SK-N-SH treated with all-trans-retinoic acid at 6 μM for 48 hours (cell line): Measurements from ENCODE around the gene URAD.
"Not testable (repeated sequence)": the region's sequence is repeated elsewhere in the genome, so short reads cannot be mapped to it uniquely, and the experiment has no call there.

ENCODE experiments used
- ATAC-seq: fragments of 200-7000 bp; cut with Tn5 transposase; 3 replicates; pipeline ENCODE4 v1.9.1; 2020; ENCODE audit warnings: mild to moderate bottlenecking, moderate library complexity
- ARNTL ChIP-seq: fragments of 450-650 bp; formaldehyde crosslinking; IDR thresholded peaks from 2 replicates; pipeline ENCODE4 v1.5.0; 2020; ENCODE audit warnings: low read depth, mild to moderate bottlenecking, moderate library complexity, borderline replicate concordance
- BACH2 ChIP-seq: fragments of 250-450 bp; sonication (Bioruptor Pico); IDR thresholded peaks from 2 replicates; pipeline ENCODE4 v1.9.0; 2021; ENCODE audit warnings: mild to moderate bottlenecking, borderline replicate concordance
- CSRNP3 ChIP-seq: fragments of 250-450 bp; sonication (Bioruptor Pico); IDR thresholded peaks from 2 replicates; pipeline ENCODE4 v1.5.1; 2021; ENCODE audit warnings: mild to moderate bottlenecking, moderate library complexity
- GLIS3 ChIP-seq: fragments of 250-450 bp; sonication (Bioruptor Pico); IDR thresholded peaks from 2 replicates; pipeline ENCODE4 v1.5.0; 2020; ENCODE audit warnings: mild to moderate bottlenecking, moderate library complexity
- ISL1 ChIP-seq: fragments of 250-450 bp; sonication (Bioruptor Pico); IDR thresholded peaks from 2 replicates; pipeline ENCODE4 v2.1.2; 2022; ENCODE audit warnings: mild to moderate bottlenecking, moderate library complexity
- OSR1 ChIP-seq: fragments of 250-450 bp; sonication (Bioruptor Pico); IDR thresholded peaks from 2 replicates; pipeline ENCODE4 v1.8.0; 2022; ENCODE audit warnings: moderate library complexity, mild to moderate bottlenecking, inconsistent platforms
- PATZ1 ChIP-seq: fragments of 250-450 bp; sonication (Bioruptor Pico); IDR thresholded peaks from 2 replicates; pipeline ENCODE4 v1.8.0; 2020; ENCODE audit warnings: mild to moderate bottlenecking, moderate library complexity, borderline replicate concordance
- PPARA ChIP-seq: fragments of 250-450 bp; sonication (Bioruptor Pico); IDR thresholded peaks from 2 replicates; pipeline ENCODE4 v1.5.0; 2020; ENCODE audit warnings: mild to moderate bottlenecking, borderline replicate concordance
- RARB ChIP-seq: fragments of 250-450 bp; sonication (Bioruptor Pico); IDR thresholded peaks from 2 replicates; pipeline ENCODE4 v1.8.0; 2021; ENCODE audit warnings: mild to moderate bottlenecking, moderate library complexity
- SNAI2 ChIP-seq: fragments of 250-450 bp; sonication (Bioruptor Pico); IDR thresholded peaks from 2 replicates; pipeline ENCODE4 v1.5.0; 2020; ENCODE audit warnings: mild to moderate bottlenecking, moderate library complexity
- TCF4 ChIP-seq: fragments of 250-450 bp; sonication (Bioruptor Pico); IDR thresholded peaks from 2 replicates; pipeline ENCODE4 v1.8.0; 2021; ENCODE audit warnings: mild to moderate bottlenecking, moderate library complexity, borderline replicate concordance
- TOX ChIP-seq: fragments of 250-450 bp; sonication (Bioruptor Pico); IDR thresholded peaks from 2 replicates; pipeline ENCODE4 v1.8.0; 2021; ENCODE audit warnings: mild to moderate bottlenecking, moderate library complexity, borderline replicate concordance
- TSHZ2 ChIP-seq: fragments of 250-450 bp; sonication (Bioruptor Pico); IDR thresholded peaks from 2 replicates; pipeline ENCODE4 v1.5.0; 2020; ENCODE audit warnings: mild to moderate bottlenecking, moderate library complexity
- ZC3H10 ChIP-seq: fragments of 250-450 bp; sonication (Bioruptor Pico); IDR thresholded peaks from 2 replicates; pipeline ENCODE4 v1.5.1; 2021; ENCODE audit warnings: mild to moderate bottlenecking, moderate library complexity
- ZFP3 ChIP-seq: fragments of 250-450 bp; sonication (Bioruptor Pico); IDR thresholded peaks from 2 replicates; pipeline ENCODE4 v1.5.0; 2020; ENCODE audit warnings: mild to moderate bottlenecking, moderate library complexity
- ZFP30 ChIP-seq: fragments of 450-650 bp; formaldehyde crosslinking; IDR thresholded peaks from 2 replicates; pipeline ENCODE4 v1.5.0; 2022; ENCODE audit warnings: mild to moderate bottlenecking, moderate library complexity
- ZNF565 ChIP-seq: fragments of 450-650 bp; formaldehyde crosslinking; conservative IDR thresholded peaks from 2 replicates; pipeline ENCODE4 v1.5.0; 2020; ENCODE audit warnings: low read depth, mild to moderate bottlenecking, moderate library complexity
- ZNF70 ChIP-seq: fragments of 450-650 bp; formaldehyde crosslinking; IDR thresholded peaks from 2 replicates; pipeline ENCODE4 v1.5.0; 2020; ENCODE audit warnings: mild to moderate bottlenecking, moderate library complexity
- ZNF8 ChIP-seq: fragments of 450-650 bp; formaldehyde crosslinking; IDR thresholded peaks from 2 replicates; pipeline ENCODE4 v1.5.0; 2020; ENCODE audit warnings: mild to moderate bottlenecking, moderate library complexity

URAD gene

DNA sequence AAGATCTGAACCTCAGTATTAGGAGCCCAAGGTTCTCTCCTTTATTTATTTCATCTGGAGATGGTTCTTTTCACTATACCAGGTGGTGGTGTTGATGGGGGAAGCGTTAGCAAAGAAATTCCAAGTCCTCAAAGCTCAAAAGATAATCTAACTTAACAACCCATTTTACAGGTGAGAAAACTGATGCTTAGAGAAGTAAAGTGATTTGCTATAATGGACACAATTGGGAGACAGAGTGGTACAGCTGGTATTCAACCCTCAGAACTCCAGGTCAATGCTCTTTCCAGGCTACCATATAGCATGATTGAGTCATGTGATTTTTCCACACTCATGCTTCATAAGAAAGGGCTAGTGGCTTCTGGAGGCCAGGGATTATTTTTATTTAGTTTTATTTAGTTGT, 25.0 kb upstream of the URAD start:
- TF ChIP-seq ZC3H10 (CRISPR knock-in tag) (no peak), ZFP30 (CRISPR knock-in tag) (no peak), RARB (no peak), PATZ1 (CRISPR knock-in tag) (no peak), ZNF70 (CRISPR knock-in tag) (no peak), ZNF8 (CRISPR knock-in tag) (no peak)
- ATAC-seq, result no peak

GRCh38 chr13:28012896-28013295, 24.4 kb upstream of the URAD start:
- TF ChIP-seq CSRNP3 (no peak), BACH2 (CRISPR knock-in tag) (no peak), GLIS3 (CRISPR knock-in tag) (no peak)
- no peak for ATAC-seq

DNA sequence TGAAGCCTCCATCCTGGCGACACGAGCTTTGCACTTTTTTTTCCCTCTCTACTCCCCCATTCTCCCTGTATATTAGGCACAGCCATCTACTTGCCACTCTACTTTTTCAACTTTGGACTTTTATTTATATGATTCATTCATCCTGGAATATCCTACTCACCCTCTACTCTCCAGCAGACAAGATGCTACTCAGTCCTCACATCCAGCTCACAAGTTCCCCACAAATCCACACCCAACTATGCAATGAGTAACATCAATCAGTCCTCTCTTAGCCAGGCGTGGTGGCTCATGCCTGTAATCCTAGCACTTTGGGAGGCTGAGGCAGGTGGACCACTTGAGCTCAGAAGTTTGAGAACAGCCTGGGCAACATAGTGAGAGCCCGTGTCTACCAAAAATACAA, 23.9 kb upstream of the URAD start:
- TF ChIP-seq ISL1 (CRISPR knock-in tag) (no peak), PATZ1 (CRISPR knock-in tag) (no peak)
- ATAC-seq, result no peak

GRCh38 chr13:28010046-28010445, 21.6 kb upstream of the URAD start:
- ATAC-seq, result no peak
- TF ChIP-seq ZFP3 (CRISPR knock-in tag) (no peak), ISL1 (CRISPR knock-in tag) (no peak), OSR1 (CRISPR knock-in tag) (no peak), ZNF8 (CRISPR knock-in tag) (no peak), TCF4 (CRISPR knock-in tag) (no peak), TSHZ2 (CRISPR knock-in tag) (no peak)
- TF ChIP-seq, all 23 proteins: peak for 0

GRCh38 chr13:28005016-28005415, 16.5 kb upstream of the URAD start:
- not testable (repeated sequence) for ATAC-seq

DNA sequence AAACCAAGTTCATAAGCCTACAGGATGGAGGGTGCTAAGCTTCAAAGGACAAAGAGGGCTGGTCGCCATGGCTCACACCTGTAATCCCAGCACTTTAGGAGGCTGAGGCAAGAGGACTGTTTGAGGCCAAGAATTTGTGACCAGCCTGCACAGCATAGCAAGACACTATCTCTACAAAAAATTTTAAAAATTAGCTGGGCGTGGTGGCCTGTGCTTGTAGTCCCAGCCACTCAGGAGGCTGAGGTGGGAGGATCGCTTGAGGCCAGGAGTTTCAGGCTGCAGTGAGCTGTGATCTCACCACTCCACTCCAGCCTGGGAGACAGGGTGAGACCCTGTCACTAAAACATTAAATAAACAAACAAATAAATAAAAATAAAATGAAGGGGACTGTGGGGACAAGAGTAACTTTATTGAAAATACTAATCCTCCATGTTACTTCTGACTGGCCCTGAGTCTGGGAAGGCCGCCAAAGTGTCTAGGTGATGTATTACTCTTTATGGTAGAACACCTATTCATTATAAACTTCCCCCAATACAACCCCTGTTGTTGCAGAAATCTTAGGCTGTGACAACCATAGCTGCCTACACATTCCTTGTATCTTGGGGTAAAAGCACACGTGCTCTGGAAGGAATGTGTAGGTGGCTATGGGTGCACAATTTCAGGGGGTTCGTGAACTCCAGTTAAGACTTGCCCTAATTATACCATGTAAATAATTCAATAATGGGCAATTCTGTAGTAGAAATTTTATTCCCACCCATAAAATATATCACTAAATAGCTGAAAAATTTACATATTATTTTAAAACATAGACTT, 14.6 kb upstream of the URAD start:
- no peak for ATAC-seq
- TF ChIP-seq PPARA (CRISPR knock-in tag) (no peak), TCF4 (CRISPR knock-in tag) (no peak), OSR1 (CRISPR knock-in tag) (no peak), ZNF565 (CRISPR knock-in tag) (no peak), TSHZ2 (CRISPR knock-in tag) (no peak), TOX (CRISPR knock-in tag) (no peak), SNAI2 (CRISPR knock-in tag) (no peak), ZNF70 (CRISPR knock-in tag) (no peak), ISL1 (CRISPR knock-in tag) (no peak), ARNTL (no peak)
